ENCODE measurements around the gene PNPLA7. TPM values are rescaled to one million over a fixed set of nuclear protein-coding genes. Genes with fewer than 3 reads are reported as not detected.

The PNPLA7 gene
- total and polyA plus RNA-seq, 2 of the 13 experiments (the other 11 are each of a cell fraction or from before 2014, with no cell fraction given): 0.42 to 1.5 TPM

DNA sequence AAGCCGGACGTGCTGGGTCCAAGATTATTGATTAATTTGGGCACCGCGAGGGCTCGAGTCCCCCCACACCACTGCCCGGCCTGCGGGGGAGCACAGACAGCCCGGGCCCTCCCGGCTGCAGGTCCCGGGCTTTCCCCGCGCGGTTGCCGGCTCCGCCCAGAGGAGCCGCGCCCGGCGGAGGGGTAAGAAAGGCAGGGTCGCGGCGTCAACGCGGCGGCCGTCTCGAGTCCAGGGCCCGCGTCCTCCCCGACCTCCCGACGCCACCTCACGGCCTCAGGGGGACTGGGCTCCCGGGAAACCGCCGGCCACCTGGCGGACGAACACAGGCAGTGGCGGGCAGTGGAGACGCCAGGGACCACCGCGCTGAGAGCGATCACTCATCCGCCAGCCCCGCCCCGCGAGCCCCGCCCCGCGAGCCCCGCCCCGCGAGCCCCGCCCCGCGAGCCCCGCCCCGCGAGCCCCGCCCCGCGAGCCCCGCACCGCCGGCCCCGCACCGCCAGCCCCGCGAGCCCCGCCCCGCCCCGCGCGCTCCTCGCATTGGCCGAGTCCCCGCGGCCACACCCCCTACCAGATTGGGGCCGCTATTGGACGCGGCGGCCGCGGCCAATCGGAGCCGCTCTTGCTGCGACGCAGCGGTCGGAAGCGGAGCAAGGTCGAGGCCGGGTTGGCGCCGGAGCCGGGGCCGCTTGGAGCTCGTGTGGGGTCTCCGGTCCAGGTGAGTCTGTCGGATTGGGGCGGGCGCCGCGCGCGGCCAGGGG, 1.2 kb upstream of the PNPLA7 start, which contains the start of gene MRPL41 (continued):
- TF ChIP-seq KAT7 (CRISPR knock-in tag; IDR thresholded peaks at IDR 0.05; ENCODE audit: borderline replicate concordance) (no peak), ZNF766 (CRISPR knock-in tag; IDR thresholded peaks at IDR 0.05; ENCODE audit: borderline replicate concordance) (no peak), ZNF569 (CRISPR knock-in tag; IDR thresholded peaks at IDR 0.05; ENCODE audit: borderline replicate concordance) (no peak), KMT2A (CRISPR knock-in tag; IDR thresholded peaks at IDR 0.05) (peak; percentile 51; the same call in 1 of the 2 replicates), MAFK (conservative IDR thresholded peaks at IDR 0.05 in 1 of 2, IDR thresholded peaks at IDR 0.05 in 1 of 2; ENCODE audit: low read length in 2 of 2) (no peak), ZNF343 (CRISPR knock-in tag; IDR thresholded peaks at IDR 0.05) (no peak)
- TF ChIP-seq, protein P1, sequence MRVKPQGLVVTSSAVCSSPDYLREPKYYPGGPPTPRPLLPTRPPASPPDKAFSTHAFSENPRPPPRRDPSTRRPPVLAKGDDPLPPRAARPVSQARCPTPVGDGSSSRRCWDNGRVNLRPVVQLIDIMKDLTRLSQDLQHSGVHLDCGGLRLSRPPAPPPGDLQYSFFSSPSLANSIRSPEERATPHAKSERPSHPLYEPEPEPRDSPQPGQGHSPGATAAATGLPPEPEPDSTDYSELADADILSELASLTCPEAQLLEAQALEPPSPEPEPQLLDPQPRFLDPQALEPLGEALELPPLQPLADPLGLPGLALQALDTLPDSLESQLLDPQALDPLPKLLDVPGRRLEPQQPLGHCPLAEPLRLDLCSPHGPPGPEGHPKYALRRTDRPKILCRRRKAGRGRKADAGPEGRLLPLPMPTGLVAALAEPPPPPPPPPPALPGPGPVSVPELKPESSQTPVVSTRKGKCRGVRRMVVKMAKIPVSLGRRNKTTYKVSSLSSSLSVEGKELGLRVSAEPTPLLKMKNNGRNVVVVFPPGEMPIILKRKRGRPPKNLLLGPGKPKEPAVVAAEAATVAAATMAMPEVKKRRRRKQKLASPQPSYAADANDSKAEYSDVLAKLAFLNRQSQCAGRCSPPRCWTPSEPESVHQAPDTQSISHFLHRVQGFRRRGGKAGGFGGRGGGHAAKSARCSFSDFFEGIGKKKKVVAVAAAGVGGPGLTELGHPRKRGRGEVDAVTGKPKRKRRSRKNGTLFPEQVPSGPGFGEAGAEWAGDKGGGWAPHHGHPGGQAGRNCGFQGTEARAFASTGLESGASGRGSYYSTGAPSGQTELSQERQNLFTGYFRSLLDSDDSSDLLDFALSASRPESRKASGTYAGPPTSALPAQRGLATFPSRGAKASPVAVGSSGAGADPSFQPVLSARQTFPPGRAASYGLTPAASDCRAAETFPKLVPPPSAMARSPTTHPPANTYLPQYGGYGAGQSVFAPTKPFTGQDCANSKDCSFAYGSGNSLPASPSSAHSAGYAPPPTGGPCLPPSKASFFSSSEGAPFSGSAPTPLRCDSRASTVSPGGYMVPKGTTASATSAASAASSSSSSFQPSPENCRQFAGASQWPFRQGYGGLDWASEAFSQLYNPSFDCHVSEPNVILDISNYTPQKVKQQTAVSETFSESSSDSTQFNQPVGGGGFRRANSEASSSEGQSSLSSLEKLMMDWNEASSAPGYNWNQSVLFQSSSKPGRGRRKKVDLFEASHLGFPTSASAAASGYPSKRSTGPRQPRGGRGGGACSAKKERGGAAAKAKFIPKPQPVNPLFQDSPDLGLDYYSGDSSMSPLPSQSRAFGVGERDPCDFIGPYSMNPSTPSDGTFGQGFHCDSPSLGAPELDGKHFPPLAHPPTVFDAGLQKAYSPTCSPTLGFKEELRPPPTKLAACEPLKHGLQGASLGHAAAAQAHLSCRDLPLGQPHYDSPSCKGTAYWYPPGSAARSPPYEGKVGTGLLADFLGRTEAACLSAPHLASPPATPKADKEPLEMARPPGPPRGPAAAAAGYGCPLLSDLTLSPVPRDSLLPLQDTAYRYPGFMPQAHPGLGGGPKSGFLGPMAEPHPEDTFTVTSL (CRISPR knock-in tag; IDR thresholded peaks at IDR 0.05; ENCODE audit: borderline replicate concordance): no peak
- TF ChIP-seq, protein P2, sequence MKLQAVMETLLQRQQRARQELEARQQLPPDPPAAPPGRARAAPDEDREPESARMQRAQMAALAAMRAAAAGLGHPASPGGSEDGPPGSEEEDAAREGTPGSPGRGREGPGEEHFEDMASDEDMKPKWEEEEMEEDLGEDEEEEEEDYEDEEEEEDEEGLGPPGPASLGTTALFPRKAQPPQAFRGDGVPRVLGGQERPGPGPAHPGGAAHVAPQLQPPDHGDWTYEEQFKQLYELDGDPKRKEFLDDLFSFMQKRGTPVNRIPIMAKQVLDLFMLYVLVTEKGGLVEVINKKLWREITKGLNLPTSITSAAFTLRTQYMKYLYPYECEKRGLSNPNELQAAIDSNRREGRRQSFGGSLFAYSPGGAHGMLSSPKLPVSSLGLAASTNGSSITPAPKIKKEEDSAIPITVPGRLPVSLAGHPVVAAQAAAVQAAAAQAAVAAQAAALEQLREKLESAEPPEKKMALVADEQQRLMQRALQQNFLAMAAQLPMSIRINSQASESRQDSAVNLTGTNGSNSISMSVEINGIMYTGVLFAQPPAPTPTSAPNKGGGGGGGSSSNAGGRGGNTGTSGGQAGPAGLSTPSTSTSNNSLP (IDR thresholded peaks at IDR 0.05; ENCODE audit: low read depth, low read length): no peak
- TF ChIP-seq, protein P3, sequence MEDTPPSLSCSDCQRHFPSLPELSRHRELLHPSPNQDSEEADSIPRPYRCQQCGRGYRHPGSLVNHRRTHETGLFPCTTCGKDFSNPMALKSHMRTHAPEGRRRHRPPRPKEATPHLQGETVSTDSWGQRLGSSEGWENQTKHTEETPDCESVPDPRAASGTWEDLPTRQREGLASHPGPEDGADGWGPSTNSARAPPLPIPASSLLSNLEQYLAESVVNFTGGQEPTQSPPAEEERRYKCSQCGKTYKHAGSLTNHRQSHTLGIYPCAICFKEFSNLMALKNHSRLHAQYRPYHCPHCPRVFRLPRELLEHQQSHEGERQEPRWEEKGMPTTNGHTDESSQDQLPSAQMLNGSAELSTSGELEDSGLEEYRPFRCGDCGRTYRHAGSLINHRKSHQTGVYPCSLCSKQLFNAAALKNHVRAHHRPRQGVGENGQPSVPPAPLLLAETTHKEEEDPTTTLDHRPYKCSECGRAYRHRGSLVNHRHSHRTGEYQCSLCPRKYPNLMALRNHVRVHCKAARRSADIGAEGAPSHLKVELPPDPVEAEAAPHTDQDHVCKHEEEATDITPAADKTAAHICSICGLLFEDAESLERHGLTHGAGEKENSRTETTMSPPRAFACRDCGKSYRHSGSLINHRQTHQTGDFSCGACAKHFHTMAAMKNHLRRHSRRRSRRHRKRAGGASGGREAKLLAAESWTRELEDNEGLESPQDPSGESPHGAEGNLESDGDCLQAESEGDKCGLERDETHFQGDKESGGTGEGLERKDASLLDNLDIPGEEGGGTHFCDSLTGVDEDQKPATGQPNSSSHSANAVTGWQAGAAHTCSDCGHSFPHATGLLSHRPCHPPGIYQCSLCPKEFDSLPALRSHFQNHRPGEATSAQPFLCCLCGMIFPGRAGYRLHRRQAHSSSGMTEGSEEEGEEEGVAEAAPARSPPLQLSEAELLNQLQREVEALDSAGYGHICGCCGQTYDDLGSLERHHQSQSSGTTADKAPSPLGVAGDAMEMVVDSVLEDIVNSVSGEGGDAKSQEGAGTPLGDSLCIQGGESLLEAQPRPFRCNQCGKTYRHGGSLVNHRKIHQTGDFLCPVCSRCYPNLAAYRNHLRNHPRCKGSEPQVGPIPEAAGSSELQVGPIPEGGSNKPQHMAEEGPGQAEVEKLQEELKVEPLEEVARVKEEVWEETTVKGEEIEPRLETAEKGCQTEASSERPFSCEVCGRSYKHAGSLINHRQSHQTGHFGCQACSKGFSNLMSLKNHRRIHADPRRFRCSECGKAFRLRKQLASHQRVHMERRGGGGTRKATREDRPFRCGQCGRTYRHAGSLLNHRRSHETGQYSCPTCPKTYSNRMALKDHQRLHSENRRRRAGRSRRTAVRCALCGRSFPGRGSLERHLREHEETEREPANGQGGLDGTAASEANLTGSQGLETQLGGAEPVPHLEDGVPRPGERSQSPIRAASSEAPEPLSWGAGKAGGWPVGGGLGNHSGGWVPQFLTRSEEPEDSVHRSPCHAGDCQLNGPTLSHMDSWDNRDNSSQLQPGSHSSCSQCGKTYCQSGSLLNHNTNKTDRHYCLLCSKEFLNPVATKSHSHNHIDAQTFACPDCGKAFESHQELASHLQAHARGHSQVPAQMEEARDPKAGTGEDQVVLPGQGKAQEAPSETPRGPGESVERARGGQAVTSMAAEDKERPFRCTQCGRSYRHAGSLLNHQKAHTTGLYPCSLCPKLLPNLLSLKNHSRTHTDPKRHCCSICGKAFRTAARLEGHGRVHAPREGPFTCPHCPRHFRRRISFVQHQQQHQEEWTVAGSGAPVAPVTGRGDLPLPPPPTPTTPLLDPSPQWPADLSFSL (CRISPR knock-in tag; IDR thresholded peaks at IDR 0.05): no peak
- TF ChIP-seq, protein P4, sequence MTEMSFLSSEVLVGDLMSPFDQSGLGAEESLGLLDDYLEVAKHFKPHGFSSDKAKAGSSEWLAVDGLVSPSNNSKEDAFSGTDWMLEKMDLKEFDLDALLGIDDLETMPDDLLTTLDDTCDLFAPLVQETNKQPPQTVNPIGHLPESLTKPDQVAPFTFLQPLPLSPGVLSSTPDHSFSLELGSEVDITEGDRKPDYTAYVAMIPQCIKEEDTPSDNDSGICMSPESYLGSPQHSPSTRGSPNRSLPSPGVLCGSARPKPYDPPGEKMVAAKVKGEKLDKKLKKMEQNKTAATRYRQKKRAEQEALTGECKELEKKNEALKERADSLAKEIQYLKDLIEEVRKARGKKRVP (CRISPR knock-in tag; IDR thresholded peaks at IDR 0.05): no peak
- TF ChIP-seq, protein P5, sequence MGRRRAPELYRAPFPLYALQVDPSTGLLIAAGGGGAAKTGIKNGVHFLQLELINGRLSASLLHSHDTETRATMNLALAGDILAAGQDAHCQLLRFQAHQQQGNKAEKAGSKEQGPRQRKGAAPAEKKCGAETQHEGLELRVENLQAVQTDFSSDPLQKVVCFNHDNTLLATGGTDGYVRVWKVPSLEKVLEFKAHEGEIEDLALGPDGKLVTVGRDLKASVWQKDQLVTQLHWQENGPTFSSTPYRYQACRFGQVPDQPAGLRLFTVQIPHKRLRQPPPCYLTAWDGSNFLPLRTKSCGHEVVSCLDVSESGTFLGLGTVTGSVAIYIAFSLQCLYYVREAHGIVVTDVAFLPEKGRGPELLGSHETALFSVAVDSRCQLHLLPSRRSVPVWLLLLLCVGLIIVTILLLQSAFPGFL (CRISPR knock-in tag; IDR thresholded peaks at IDR 0.05): no peak

All from HepG2 (cell line).